Measurements from ENCODE around the gene LASP1. TPM values are rescaled to one million over a fixed set of nuclear protein-coding genes. Genes with fewer than 3 reads are reported as not detected.

The LASP1 gene
- total and polyA plus RNA-seq, 2 of the 8 experiments (the other 6 are each of a cell fraction or from before 2014, with no cell fraction given): 114 to 180 TPM

DNA sequence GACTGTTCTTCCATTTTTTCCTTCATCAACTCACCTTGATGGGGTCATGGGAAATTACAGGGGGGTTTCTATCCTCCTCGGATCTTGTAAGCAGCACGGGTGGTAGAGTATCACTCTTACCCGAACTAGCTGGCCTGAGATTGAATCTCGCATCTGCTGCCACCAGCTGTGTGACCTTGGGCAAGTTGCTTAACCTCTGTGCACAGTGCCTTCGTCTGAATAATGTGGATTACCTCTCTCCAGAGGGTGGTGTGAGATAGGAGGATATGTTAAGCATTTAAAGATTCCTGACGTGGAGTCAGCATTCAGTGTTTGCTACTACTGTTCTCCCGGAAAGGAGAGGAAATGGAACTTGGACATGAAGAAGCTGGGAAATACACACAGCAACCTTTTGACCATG lies 24.4 kb downstream of the LASP1 start:
- no peak overlapping the region for H4K5ac ChIP-seq (ENCODE audit: insufficient read length, low read depth, low read length)
- H3K36me3 ChIP-seq (ENCODE audit: control insufficient read depth in 2 of 4, insufficient read depth in 4 of 4, low read length in 3 of 4): peaks cover 4 to 28% (median 20%) of the 10 kb centered on the region in 4 experiments
- no peaks in the 10 kb centered on the region for H3K27me3 ChIP-seq (replicated peaks in 1 of 4; ENCODE audit: control insufficient read depth in 3 of 4, extremely low read depth in 1 of 4, insufficient read depth in 3 of 4, low read length in 3 of 4)
- no peak overlapping the region for H4K8ac ChIP-seq (ENCODE audit: extremely low read depth, insufficient read depth, low read length)
- no peak overlapping the region for H3K9ac ChIP-seq (replicated peaks in 1 of 4; ENCODE audit: extremely low read depth in 1 of 4, low read depth in 3 of 4, low read length in 3 of 4)
- no peak for FAIRE-seq
- no peak overlapping the region for H3K56ac ChIP-seq (replicated peaks; ENCODE audit: insufficient read length, low read depth, low read length)
- H3K27ac ChIP-seq (ENCODE audit: low read depth, low read length): no peak overlapping the region
- no peak overlapping the region for H3K4me2 ChIP-seq (ENCODE audit: insufficient read depth in 1 of 2, low read depth in 2 of 2, low read length in 2 of 2)
- H2AK5ac ChIP-seq (ENCODE audit: low read depth, low read length): no peak overlapping the region
- H4K91ac ChIP-seq (replicated peaks; ENCODE audit: insufficient read length, low read length): no peak overlapping the region
- peaks cover 0 to 13% of the 10 kb centered on the region in 2 experiments for H4K20me1 ChIP-seq (replicated peaks in 1 of 2; ENCODE audit: control insufficient read depth in 1 of 2, insufficient read depth in 2 of 2, low read length in 2 of 2)
- no peak overlapping the region for H3K4me3 ChIP-seq (ENCODE audit: extremely low read depth in 1 of 4, insufficient read depth in 2 of 4, low read depth in 3 of 4, low read length in 4 of 4)
- no peak overlapping the region for H2AFZ ChIP-seq (ENCODE audit: low read length)
- ChIA-PET POLR2A (ENCODE audit: partially characterized antibody) (interaction anchor here (0.6 to 2.0 kb wide), 9 partner anchors 9 to 131 kb away, joined by 3 to 14 read pairs (median 4); partner anchors contain the start of genes LASP1 and RPL23), CTCF (ENCODE audit: partially characterized antibody) (interaction anchor here (0.6 to 1.5 kb wide), 6 partner anchors 12 to 132 kb away, joined by 3 to 5 read pairs (median 4); partner anchors contain the start of gene LASP1NB)
- peaks cover 0 to 4% of the 10 kb centered on the region in 2 experiments; a peak in 1 of 4 replicates for H3K79me2 ChIP-seq (ENCODE audit: control insufficient read depth in 1 of 2, insufficient read depth in 2 of 2, low read length in 2 of 2)
- H3K18ac ChIP-seq (ENCODE audit: extremely low read depth, low read length): no peak overlapping the region
- no peaks in the 10 kb centered on the region for H3K9me3 ChIP-seq (ENCODE audit: insufficient read depth in 2 of 2, low read depth in 1 of 2, low read length in 1 of 2)
- no peaks in the 10 kb centered on the region; the same call in 1 of the 2 replicates for H3K79me1 ChIP-seq (ENCODE audit: low read depth, low read length)
- WGBS, 2 experiments (ENCODE audit: extremely low coverage in 1 of 2, insufficient coverage in 1 of 2, insufficient read length in 1 of 2, insufficient replicate concordance in 2 of 2, low coverage in 1 of 2, low lambda C conversion rate in 2 of 2, missing lambda C conversion rate in 1 of 2): 85% methylated on average over 7 of the region's 7 CpGs; no CpG with 5 or more reads in 1 of the 2 experiments
- H3K4me1 ChIP-seq (replicated peaks in 1 of 4; ENCODE audit: control insufficient read depth in 3 of 4, insufficient read depth in 4 of 4, low read length in 3 of 4): peaks cover 0 to 7% (median 3%) of the 10 kb centered on the region in 4 experiments; a peak in 5 of 7 replicates
- H2BK20ac ChIP-seq (ENCODE audit: low read length): no peak overlapping the region
- no peak overlapping the region for H3K4ac ChIP-seq (replicated peaks; ENCODE audit: insufficient read length, low read depth, low read length)
- H3K23me2 ChIP-seq (ENCODE audit: low read depth, low read length): no peaks in the 10 kb centered on the region
- no peak overlapping the region for H2BK120ac ChIP-seq (replicated peaks; ENCODE audit: low read depth, low read length)
- H2BK5ac ChIP-seq (ENCODE audit: low read depth, low read length): no peak overlapping the region
- no peak overlapping the region for H2BK12ac ChIP-seq (ENCODE audit: low read depth, low read length)
- DNase-seq (ENCODE audit: low read depth in 1 of 2, low spot score in 2 of 2): no peak
- H3K14ac ChIP-seq (ENCODE audit: insufficient read length): no peak overlapping the region
- no peak overlapping the region for H3K23ac ChIP-seq (ENCODE audit: insufficient read length)
- no peak overlapping the region for H2BK15ac ChIP-seq (ENCODE audit: low read length)
- TF ChIP-seq CTBP2 (IDR thresholded peaks at IDR 0.05; ENCODE audit: borderline replicate concordance, insufficient read depth, insufficient read length, low read length) (no peak), CBX8 (IDR thresholded peaks at IDR 0.05; ENCODE audit: borderline replicate concordance, low read depth, low read length) (no peak), KDM1A (IDR thresholded peaks at IDR 0.05; ENCODE audit: borderline replicate concordance, low read length) (no peak), TEAD4 (IDR thresholded peaks at IDR 0.05; ENCODE audit: low read depth, low read length) (no peak), HDAC2 (IDR thresholded peaks at IDR 0.05; ENCODE audit: borderline replicate concordance in 1 of 2, low read depth in 2 of 2, low read length in 2 of 2) (no peak), BRCA1 (IDR thresholded peaks at IDR 0.05; ENCODE audit: low read depth, low read length) (no peak), TBP (IDR thresholded peaks at IDR 0.05; ENCODE audit: low read depth, low read length) (no peak), SRF (IDR thresholded peaks at IDR 0.05; ENCODE audit: low read depth, low read length) (no peak), NRF1 (IDR thresholded peaks at IDR 0.05; ENCODE audit: low read depth, low read length) (no peak), TAF7 (optimal IDR thresholded peaks at IDR 0.05; ENCODE audit: borderline replicate concordance, low read depth, low read length) (no peak), EGR1 (IDR thresholded peaks at IDR 0.05; ENCODE audit: borderline replicate concordance, low read depth, low read length) (no peak)
- TF ChIP-seq, protein P1, sequence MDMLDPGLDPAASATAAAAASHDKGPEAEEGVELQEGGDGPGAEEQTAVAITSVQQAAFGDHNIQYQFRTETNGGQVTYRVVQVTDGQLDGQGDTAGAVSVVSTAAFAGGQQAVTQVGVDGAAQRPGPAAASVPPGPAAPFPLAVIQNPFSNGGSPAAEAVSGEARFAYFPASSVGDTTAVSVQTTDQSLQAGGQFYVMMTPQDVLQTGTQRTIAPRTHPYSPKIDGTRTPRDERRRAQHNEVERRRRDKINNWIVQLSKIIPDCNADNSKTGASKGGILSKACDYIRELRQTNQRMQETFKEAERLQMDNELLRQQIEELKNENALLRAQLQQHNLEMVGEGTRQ (IDR thresholded peaks at IDR 0.05; ENCODE audit: low read length): no peak

Data from H1 (cell line).